Inferior parietal cortex (tissue), 1 donor: ENCODE results near the gene CRABP1.
A peak's percentile ranks its signal among the peaks of the same experiment; 100 is the strongest.

ENCODE experiments used
- DNase-seq: peaks from one replicate; pipeline ENCODE4 v3.0.0-alpha.2; 2016; ENCODE audit errors: extremely low spot score

Gene CRABP1

DNA sequence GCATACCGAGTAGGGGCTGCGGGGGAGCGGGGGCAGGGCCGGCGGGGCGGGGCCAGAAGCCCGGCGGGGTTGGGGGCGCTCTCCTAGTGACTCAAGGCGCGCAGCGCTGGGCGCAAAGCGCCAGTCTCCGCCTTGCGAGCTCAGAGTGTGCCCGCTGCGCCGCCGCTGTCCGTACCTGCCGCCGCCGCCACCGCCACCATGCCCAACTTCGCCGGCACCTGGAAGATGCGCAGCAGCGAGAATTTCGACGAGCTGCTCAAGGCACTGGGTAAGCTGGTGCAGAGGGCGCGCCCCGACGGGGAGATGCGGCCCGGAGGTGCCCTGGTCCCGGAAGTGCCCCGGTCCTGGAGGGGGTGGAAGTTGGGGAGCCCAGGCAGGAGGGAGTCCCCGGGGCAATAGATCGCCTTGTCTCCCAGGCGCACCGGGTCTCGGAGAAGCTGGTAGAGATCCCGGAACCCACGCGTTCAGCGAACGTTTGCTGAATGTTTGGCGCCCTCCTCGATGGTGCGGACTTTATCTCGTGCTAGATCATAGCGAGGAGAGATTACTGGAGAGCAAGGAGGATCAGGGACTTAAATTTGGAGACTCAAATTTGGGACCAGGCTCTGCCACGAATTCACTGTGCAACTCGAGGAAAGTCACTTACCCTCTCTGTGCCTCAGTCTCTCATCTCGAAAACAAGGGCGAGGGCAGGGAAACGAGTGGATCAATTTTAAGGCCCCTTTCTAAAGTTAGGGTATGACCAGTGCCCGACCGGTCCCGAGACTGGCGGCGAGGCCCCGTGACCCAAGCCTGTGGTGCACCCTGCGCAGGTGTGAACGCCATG, at the start of gene CRABP1:
TSS of gene CRABP1 (plus strand) at position 123 of the 826 bp plus-strand sequence. CDS start at position 199, 76 bp downstream.
- no peak for DNase-seq

- DNase-seq, result no peak
Observed at GRCh38 chr15:78291052-78291451, 49.1 kb upstream of the CRABP1 start.

DNA sequence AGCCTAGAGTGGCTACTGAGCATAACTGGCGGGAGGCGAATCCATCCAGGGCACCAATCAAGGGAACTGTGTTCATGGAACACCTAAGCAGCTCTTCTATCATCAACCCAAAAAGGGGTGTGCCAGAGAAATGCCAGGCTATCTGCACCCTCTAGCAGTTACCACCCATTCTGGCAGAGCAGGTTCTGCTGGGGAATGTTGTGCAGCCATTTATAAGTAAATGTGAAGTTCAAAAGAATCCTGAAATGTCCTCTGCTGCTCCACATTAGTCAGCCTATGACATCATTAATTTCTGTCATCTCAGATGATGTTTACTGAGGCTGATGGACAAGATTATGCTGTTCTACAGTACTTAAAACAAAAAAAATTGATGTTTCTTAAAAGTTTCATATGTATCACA, 48.5 kb upstream of the CRABP1 start:
- DNase-seq, result no peak

DNA sequence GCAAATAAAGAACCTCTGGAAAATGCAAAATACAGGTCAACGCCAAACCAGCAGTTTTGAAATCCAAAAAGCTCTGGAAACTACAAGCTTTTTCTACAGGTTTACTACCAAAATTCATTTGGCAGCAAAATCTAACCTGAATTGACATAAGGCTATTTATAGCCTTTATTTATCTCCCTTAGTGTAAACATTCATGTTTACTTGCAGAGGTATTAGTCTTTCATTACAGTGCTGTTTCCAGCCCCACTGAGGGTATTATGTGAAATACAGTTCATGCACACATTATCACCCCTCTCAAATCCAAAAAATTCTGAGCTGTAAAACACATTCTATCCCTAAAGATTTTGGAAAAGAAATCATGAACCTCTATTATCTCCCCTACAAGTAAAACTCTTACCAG, 47.9 kb upstream of the CRABP1 start:
- DNase-seq, result no peak

DNA sequence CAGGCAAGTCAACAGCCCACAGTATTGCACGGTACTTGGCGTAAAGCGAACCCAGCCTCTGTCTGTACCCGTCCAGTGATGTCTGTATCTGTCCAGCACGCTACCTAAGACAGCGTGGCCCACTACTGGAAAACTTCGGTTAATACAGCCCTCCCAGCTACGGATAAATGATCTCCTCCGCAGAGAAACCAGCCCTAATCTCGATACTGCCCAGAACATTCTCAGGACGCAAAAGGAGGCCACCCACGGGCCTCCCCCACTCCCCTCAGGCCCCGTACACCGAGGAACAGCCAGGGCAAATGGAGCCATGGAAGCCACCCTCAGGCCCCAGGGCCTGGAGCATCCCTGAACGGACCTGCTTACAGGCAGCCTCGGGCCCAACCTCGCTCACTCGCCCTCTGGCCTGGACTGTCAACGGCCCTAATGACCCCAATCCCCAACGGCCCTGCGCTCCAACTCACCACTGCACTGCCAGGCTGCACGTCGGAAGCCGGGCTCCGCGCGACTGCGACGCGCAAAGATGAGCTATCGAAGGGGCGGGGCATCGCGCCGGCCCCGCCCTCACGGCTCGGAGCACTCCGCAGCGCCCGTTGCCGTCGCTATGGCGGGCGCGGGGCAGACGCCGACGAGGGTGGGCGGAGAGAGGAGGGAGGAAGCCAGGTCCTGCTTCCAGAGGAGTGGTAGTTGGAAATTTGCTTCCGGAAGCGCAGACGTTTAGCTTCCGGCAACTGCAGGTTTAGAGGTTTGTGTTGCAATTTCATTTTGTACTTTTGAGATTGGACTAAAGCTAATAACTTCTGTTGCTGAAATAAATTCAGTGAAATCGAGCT, 40.8 kb upstream of the CRABP1 start, which contains the start of gene SKIC8:
TSS of gene SKIC8 (minus strand) at position 509 of the 830 bp plus-strand sequence. CDS start 3,923 bp downstream, outside the sequence.
- peak; percentile 91 for DNase-seq

GRCh38 chr15:78301326-78301725, 38.8 kb upstream of the CRABP1 start:
- DNase-seq, result no peak

GRCh38 chr15:78301828-78302227, 38.3 kb upstream of the CRABP1 start:
- no peak for DNase-seq

GRCh38 chr15:78302579-78303312, 37.4 kb upstream of the CRABP1 start:
- DNase-seq, result no peak

DNA sequence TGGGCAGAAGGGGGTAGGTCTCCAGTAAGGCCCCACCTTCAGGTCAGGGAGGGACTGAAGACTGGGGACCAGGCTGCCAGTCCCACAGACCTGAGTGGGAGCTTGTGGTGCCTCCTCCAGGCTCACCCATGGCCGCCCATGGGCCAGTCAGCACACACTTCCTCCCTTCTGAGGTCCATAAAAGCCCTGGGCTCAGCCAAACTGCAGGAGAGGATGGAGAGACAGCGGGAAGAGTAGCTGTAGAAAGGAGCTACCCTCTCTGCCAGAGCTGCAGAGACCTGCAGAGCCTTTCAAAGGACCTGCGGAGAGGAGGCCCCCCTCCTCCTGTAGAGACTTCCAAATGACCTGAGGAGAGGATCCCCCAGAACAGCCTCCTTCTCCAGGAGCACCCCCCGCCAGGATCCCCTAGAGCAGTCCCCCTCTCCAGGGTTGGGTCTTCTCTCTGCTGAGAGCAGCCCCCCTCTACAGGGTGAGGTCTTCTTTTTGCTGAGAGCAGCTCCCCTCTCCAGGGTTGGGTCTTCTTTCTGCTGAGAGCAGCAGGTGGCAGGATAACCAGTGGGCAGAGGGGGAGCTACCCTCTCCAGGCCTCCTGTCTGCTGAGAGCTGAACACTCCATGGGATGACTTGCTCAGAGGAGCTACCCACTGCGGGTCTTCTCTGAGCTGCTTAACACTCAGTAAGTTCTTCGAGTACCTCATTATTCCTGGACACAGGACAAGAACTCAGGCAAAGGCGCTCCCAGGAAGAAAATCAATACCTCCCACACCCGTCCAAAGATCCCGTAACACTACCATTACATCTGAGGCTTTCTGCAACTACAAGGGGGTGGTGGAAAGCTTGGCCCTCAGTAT, 35.7 kb upstream of the CRABP1 start:
- no peak for DNase-seq

GRCh38 chr15:78306176-78306774, 33.9 kb upstream of the CRABP1 start:
- no peak for DNase-seq

- DNase-seq, result no peak
Observed at GRCh38 chr15:78307976-78308375, 32.2 kb upstream of the CRABP1 start.

DNA sequence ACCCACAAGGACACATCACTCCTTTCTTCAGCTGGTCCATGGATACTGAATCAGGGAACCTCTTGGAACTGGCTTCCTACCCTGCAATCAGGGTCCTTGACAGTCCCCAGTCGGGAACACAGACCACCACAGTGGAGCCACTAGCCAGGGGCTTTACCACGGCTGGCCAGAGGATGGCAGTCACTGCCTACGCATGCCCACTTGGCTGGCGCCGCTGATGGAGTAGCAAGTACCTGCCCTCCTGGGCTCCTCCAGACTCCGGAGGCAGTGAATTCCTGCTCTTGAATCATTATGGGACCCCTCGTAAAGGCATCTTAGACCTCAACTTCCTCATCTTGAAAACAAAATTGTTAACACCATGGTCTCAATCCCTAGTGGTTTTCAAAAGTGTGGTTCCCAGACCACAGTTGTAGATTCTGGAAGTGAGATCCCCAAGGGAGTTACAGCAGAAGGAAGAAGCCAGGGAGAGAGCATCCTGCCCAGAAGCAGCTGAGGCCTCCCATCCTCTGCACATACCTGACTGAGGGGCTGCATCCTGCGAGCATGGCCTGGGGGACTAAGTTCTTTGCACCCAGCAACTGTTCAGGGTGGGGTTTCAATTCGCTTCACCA, 31.6 kb upstream of the CRABP1 start:
- peak; percentile 71 for DNase-seq

- DNase-seq, result no peak
Observed at GRCh38 chr15:78311292-78311691, 28.9 kb upstream of the CRABP1 start.

GRCh38 chr15:78312536-78312935, 27.6 kb upstream of the CRABP1 start:
- no peak for DNase-seq

DNA sequence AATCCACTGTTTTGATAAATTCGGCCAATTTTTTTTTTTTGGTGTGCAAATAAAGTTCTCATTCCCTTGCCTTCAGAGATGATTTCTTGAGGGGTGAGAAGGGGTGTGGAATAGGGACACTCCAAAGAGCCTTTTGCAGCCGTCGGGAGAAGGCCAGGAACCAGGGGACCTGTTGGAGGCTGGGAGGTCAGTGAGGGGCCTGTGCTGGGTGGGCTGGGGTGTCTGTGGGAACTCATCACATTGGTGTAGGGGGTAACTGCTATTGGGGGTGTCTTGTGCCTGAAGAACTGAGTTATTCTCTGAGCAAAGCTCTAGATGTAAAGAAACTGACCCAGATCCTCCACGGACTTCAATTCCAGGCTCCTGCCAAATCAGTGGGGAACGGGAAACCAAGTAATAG, 27.2 kb upstream of the CRABP1 start:
- no peak for DNase-seq

DNA sequence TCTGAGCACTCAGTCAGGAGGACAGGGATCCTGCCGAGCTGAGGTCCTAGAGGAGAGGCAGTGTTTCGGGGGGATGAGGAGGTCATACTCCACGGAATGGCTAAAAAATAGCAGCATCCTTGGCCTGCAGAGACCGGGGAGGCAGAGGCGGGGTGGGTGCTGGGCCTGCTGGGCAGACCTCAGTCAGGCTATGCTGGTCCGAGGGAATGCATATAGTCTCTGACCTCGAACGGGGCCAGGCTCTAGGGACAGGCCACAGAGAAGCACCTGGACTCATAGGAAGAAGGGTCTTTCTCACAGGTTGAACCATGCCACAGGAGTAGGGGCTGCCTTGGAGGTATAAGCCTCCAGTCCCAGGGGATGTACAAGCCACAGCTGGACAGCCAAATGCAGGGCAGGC, 26.8 kb upstream of the CRABP1 start:
- no peak for DNase-seq

- DNase-seq, result no peak
Observed at GRCh38 chr15:78314181-78314581, 26.0 kb upstream of the CRABP1 start.

DNA sequence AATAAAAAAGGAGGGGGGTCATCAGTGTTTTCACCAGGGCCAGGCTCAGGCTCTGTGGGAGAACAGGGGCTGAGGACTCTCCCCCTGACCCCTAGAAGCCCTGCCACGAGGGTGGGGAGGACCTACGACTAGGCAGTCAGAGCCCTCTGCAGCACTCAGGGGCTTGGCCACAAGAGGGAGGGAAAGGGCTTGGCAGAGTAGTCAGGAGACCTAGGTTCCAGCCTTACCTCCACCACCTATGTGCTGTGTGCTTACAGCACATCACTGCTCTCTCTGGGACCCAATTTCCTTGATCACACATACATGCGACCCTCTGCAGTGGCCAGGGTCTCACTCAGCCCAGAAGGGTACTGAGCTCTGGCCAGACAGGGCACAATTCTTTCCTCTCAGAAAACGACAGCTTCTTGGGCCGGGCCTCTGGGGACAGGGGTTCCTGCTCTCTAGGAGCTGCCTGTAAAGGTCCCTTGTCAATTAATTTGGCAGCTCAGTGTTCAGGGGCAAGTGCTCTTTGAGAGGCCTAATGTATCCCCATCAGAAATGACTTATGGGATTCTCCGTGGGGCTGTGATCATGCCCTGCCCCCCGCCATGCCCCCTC, 24.4 kb upstream of the CRABP1 start:
- DNase-seq, result no peak

- peak; percentile 70 for DNase-seq
Observed at GRCh38 chr15:78316283-78317083, 23.7 kb upstream of the CRABP1 start.
